Ishikawa (cell line): ENCODE measurements around the gene TTLL6.

Experiments used
- CEBPB ChIP-seq: IDR thresholded peaks from 2 replicates; pipeline ENCODE4 v1.6.1; 2012
- CREB1 ChIP-seq: IDR thresholded peaks from 2 replicates; pipeline ENCODE4 v1.6.1; 2012; ENCODE audit warnings: low read depth
- EGR1 ChIP-seq: IDR thresholded peaks from 2 replicates; pipeline ENCODE4 v1.6.1; 2012
- EP300 ChIP-seq: IDR thresholded peaks from 2 replicates; pipeline ENCODE4 v1.6.1; 2012; ENCODE audit warnings: borderline replicate concordance
- FOXM1 ChIP-seq: IDR thresholded peaks from 2 replicates; pipeline ENCODE4 v1.6.1; 2012; ENCODE audit warnings: low read depth, borderline replicate concordance
- MAX ChIP-seq: IDR thresholded peaks from 2 replicates; pipeline ENCODE4 v1.6.1; 2012
- NFIC ChIP-seq: IDR thresholded peaks from 2 replicates; pipeline ENCODE4 v1.6.1; 2012
- RAD21 ChIP-seq: IDR thresholded peaks from 2 replicates; pipeline ENCODE4 v1.6.1; 2012; ENCODE audit warnings: low read depth
- REST ChIP-seq: IDR thresholded peaks from 2 replicates; pipeline ENCODE4 v1.6.1; 2012; ENCODE audit warnings: low read depth, mild to moderate bottlenecking
- TAF1 ChIP-seq: IDR thresholded peaks from 2 replicates; pipeline ENCODE4 v1.6.1; 2012; ENCODE audit warnings: low read depth, mild to moderate bottlenecking
- TCF12 ChIP-seq: IDR thresholded peaks from 2 replicates; pipeline ENCODE4 v1.6.1; 2012; ENCODE audit warnings: low read depth
- TEAD4 ChIP-seq: IDR thresholded peaks from 2 replicates; pipeline ENCODE4 v1.6.1; 2012
- USF1 ChIP-seq: IDR thresholded peaks from 2 replicates; pipeline ENCODE4 v1.6.1; 2012
- YY1 ChIP-seq: IDR thresholded peaks from 2 replicates; pipeline ENCODE4 v1.6.1; 2012; ENCODE audit warnings: low read depth
- ZBTB7A ChIP-seq: IDR thresholded peaks from 2 replicates; pipeline ENCODE4 v1.6.1; 2012; ENCODE audit warnings: low read depth

The TTLL6 gene

GRCh38 chr17:48792033-48792798 is 24.8 kb downstream of the TTLL6 start:
- no peak for TF ChIP-seq TCF12

GRCh38 chr17:48791128-48792032 is 25.6 kb downstream of the TTLL6 start:
- no peak for TF ChIP-seq EP300
- TF ChIP-seq EGR1 = no peak
- peak; percentile 87 for TF ChIP-seq RAD21

- TF ChIP-seq ZBTB7A = no peak
Observed at GRCh38 chr17:48790607-48791127, 26.4 kb downstream of the TTLL6 start.

GRCh38 chr17:48787828-48788227 is 29.2 kb downstream of the TTLL6 start:
- TF ChIP-seq USF1 (no peak), FOXM1 (no peak), REST (no peak)

- TF ChIP-seq FOXM1 = no peak
- no peak for TF ChIP-seq TCF12
- TF ChIP-seq CREB1 = no peak
- TF ChIP-seq TAF1 = no peak
- TF ChIP-seq NFIC = no peak
- TF ChIP-seq REST = no peak
- TF ChIP-seq MAX = no peak
- no peak for TF ChIP-seq USF1
- TF ChIP-seq TEAD4 = no peak
- no peak for TF ChIP-seq RAD21
- no peak for TF ChIP-seq YY1
Observed at GRCh38 chr17:48779421-48779820, 37.6 kb downstream of the TTLL6 start.

GRCh38 chr17:48776602-48777001 is 40.4 kb downstream of the TTLL6 start:
- TF ChIP-seq TAF1 (no peak), ZBTB7A (no peak), FOXM1 (no peak), CEBPB (no peak), EP300 (no peak), MAX (no peak), USF1 (no peak), RAD21 (no peak), YY1 (no peak), REST (no peak), TCF12 (no peak), EGR1 (no peak), CREB1 (no peak)
